ENCODE results near the gene LGI4. TPM values are rescaled to one million over a fixed set of nuclear protein-coding genes. Genes with fewer than 3 reads are reported as not detected.
A peak's percentile ranks its signal among the peaks of the same experiment; 100 is the strongest.

Gene LGI4
- total RNA-seq, 1 donor from 2014 or later: 32.9 TPM

DNA sequence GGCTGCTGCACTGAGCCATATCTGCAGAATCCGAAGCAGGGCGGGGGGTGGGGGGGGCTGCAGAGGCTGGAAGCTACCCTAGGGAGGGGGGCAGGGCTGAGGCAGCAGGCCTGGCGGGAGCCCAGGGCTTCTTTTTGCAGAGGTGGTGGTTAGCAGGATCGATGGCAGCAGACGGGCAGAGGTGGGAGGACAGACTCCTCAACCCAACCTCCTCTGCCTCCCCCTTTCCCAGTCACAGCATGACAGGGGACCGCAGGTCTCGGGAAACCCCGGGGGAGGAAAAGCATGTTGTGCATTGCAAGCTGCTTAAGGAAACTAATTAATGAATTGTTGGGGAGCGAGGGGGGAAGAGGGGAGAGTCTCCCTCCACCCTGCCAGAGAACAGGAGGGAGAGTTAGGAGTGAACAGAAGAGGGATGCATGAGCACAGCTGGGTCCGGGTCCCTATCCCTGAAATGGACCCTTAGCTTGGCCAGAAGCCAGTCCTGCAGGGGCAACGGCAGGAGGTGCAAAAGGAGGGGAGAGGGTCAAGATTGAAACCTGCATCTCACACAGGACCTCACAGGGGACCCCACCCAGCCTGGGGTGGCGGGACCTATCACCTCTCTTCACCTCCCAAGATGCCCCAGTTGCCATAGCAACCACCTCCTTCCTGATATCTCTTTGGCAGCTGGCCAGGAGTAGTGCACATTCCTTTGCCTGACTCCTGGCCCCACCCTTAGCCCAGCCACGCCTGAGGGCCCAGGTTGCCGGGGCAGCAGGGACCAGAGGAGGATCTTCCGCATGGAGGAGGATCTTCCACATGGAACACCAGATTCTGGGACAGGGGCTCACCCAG lies 10.0 kb upstream of the LGI4 start:
- Histone ChIP-seq H3K27me3 (no peaks in the 10 kb centered on the region), H3K9me3 (no peaks in the 10 kb centered on the region), H3K4me1 (peaks cover 43% of the 10 kb centered on the region), H3K36me3 (no peaks in the 10 kb centered on the region), H3K27ac (no peak overlapping the region), H3K4me3 (no peak overlapping the region)
- DNase-seq (ENCODE audit: extremely low spot score in 2 of 2): no peak
- TF ChIP-seq CTCF (IDR thresholded peaks at IDR 0.05) (no peak), POLR2AphosphoS5 (IDR thresholded peaks at IDR 0.05; ENCODE audit: insufficient read depth in 1 of 2, low read depth in 1 of 2) (no peak), POLR2A (IDR thresholded peaks at IDR 0.05) (no peak)
- intact Hi-C loops (cut with DNase I): loop anchor here (5.0 kb wide), 2 partner anchors 68 to 122 kb away; partner anchors contain the start of gene USF2

GRCh38 chr19:35144259-35144599 lies 9.4 kb upstream of the LGI4 start:
- TF ChIP-seq CTCF (IDR thresholded peaks at IDR 0.05) (no peak), POLR2AphosphoS5 (IDR thresholded peaks at IDR 0.05; ENCODE audit: insufficient read depth in 1 of 2, low read depth in 1 of 2) (no peak)

GRCh38 chr19:35143818-35144217 lies 9.0 kb upstream of the LGI4 start:
- Histone ChIP-seq H3K27ac (peak overlapping the region; percentile 75), H3K36me3 (no peaks in the 10 kb centered on the region), H3K4me1 (peaks cover 47% of the 10 kb centered on the region), H3K4me3 (peak overlapping the region in 1 of 2 donors; percentile 39), H3K27me3 (no peaks in the 10 kb centered on the region), H3K9me3 (no peaks in the 10 kb centered on the region)
- TF ChIP-seq POLR2AphosphoS5 (IDR thresholded peaks at IDR 0.05; ENCODE audit: insufficient read depth in 1 of 2, low read depth in 1 of 2) (no peak), POLR2A (IDR thresholded peaks at IDR 0.05) (no peak), CTCF (IDR thresholded peaks at IDR 0.05) (no peak)
- no peak for DNase-seq (ENCODE audit: extremely low spot score in 2 of 2)
- intact Hi-C loops (cut with DNase I): loop anchor here (5.0 kb wide), 2 partner anchors 67 to 123 kb away; partner anchors contain the start of gene USF2

More at GRCh38 chr19:35144259-35144599, 9.4 kb upstream of the LGI4 start:
- Histone ChIP-seq H3K4me1 (peaks cover 47% of the 10 kb centered on the region), H3K9me3 (no peaks in the 10 kb centered on the region), H3K27me3 (no peaks in the 10 kb centered on the region), H3K36me3 (no peaks in the 10 kb centered on the region), H3K27ac (no peak overlapping the region), H3K4me3 (no peak overlapping the region)
- intact Hi-C loops (cut with DNase I): loop anchor here (5.0 kb wide), 2 partner anchors 67 to 123 kb away; partner anchors contain the start of gene USF2
- DNase-seq (ENCODE audit: extremely low spot score in 2 of 2): no peak

DNA sequence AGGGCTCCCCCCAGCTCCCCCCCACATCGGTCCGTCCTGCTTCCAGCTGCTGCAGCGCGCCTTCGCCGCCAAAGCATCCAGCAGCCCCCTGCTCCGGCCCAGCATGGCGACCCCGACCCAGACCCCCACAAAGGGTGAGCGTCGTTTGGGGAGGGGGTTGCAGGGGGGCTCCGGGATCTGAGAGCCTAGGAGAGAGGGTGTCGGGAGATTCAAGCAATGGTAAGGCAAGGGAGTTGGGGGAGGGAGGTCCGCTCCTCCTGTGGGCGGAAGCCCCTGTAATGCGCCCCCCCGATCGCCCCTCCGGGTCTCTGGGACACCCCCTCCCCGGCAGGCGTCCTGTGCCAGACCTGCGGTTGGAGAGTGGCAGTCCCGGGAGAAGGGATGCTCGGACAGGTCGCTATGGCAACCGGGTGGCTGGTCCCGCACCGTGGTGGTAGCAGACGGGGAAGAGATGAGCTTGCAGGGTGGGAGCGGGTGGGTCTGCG lies 8.4 kb upstream of the LGI4 start, which contains the start of gene FXYD7:
TSS of gene FXYD7 (plus strand) at position 25 of the 485 bp plus-strand sequence. CDS start at position 104, 79 bp downstream.
- TF ChIP-seq CTCF (IDR thresholded peaks at IDR 0.05) (no peak), POLR2AphosphoS5 (IDR thresholded peaks at IDR 0.05; ENCODE audit: insufficient read depth in 1 of 2, low read depth in 1 of 2) (no peak), POLR2A (IDR thresholded peaks at IDR 0.05) (no peak)
- no peaks in the 10 kb centered on the region for H3K36me3 ChIP-seq
- peaks cover 47% of the 10 kb centered on the region for H3K4me1 ChIP-seq
- peak within 1 kb of the TSS; percentile 75 for H3K27ac ChIP-seq
- intact Hi-C loops (cut with DNase I): loop anchor here (5.0 kb wide), 2 partner anchors 66 to 124 kb away; partner anchors contain the start of gene USF2
- no peak for DNase-seq (ENCODE audit: extremely low spot score in 2 of 2)
- no peaks in the 10 kb centered on the region for H3K27me3 ChIP-seq
- H3K9me3 ChIP-seq: no peaks in the 10 kb centered on the region
- H3K4me3 ChIP-seq: peak within 1 kb of the TSS; percentile 28 to 39

Data from vagina (tissue), 2 donors.